GM19043 (cell line): ENCODE results near the gene FPR3.
"Not testable (repeated sequence)": the region's sequence is repeated elsewhere in the genome, so short reads cannot be mapped to it uniquely, and the experiment has no call there.

Experiments used
- ATAC-seq: cut with Tn5 transposase; IDR thresholded peaks from one replicate; pipeline ENCODE4 v1.9.1; 2021; ENCODE audit warnings: low read depth; ENCODE audit not compliant: unreplicated experiment

FPR3 gene, protein sequence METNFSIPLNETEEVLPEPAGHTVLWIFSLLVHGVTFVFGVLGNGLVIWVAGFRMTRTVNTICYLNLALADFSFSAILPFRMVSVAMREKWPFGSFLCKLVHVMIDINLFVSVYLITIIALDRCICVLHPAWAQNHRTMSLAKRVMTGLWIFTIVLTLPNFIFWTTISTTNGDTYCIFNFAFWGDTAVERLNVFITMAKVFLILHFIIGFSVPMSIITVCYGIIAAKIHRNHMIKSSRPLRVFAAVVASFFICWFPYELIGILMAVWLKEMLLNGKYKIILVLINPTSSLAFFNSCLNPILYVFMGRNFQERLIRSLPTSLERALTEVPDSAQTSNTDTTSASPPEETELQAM

DNA sequence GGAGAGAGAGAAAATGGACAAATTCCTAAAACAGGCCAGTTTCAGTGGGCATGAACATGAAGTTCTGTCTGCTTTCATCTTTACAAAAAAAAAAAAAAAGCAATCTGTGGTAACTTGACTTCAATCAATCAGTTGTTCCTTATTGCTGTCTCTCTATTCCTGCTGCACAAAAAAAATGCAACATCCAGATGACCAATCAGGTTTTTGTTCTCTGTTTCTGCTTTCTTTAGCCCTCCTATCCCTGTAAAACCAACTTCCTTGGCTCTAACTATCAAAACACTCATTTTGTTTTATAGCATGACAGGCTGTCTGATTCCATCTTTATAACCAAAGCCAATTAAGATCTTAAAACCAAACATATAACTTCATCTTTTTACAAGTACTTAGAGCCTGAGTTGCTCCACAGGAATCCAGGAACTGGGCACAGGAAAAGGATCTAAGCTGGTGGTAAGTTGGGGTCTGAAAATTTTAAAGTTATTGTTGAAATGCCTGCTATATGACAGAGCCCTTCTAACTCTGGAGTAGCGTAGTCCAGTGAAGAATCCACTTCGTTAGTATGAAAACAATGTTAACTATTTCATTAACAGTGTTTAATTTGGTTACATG, at the start of gene FPR3:
FPR3 (plus strand) TSS at position 273 of the 606 bp plus-strand sequence. CDS start 28,592 bp downstream, outside the sequence.
- no peak for ATAC-seq

DNA sequence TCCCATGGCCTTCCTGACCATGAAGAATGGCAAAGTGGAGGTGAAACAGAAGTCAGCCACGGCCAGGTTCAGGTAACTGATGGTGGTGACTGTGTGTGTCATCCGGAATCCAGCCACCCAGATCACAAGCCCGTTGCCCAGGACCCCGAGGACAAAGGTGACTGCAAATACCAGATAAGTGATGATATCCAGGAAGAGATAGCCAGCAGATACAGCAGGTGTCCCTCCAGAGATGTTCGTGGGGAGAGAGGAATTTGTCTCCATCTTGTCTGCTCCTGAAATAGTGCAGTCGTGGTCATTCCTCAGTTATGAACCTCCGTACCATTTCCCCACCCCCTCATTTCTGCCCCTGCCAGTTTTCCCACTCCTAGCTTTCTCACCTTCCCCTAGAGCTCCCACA, 48.2 kb upstream of the FPR3 start:
- ATAC-seq, result no peak

DNA sequence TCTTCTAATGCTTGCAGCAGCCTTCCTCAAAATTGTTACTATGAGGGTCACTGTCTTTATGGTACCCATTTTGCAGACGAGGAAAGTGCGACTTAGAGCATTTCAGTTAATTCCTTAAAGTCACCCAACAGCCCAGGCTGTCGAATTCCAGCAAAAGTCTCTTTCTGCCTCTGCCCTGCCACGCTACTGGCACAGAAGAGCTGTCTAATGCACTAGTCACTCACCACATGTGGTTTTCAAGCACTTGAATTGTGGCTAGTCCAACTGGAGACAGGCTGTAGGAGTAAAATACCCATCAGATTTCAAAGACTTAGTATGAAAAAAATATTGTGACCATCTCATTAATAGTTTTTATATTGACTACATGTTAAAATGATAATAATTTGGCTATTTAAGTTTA, 45.0 kb upstream of the FPR3 start:
- no peak for ATAC-seq

DNA sequence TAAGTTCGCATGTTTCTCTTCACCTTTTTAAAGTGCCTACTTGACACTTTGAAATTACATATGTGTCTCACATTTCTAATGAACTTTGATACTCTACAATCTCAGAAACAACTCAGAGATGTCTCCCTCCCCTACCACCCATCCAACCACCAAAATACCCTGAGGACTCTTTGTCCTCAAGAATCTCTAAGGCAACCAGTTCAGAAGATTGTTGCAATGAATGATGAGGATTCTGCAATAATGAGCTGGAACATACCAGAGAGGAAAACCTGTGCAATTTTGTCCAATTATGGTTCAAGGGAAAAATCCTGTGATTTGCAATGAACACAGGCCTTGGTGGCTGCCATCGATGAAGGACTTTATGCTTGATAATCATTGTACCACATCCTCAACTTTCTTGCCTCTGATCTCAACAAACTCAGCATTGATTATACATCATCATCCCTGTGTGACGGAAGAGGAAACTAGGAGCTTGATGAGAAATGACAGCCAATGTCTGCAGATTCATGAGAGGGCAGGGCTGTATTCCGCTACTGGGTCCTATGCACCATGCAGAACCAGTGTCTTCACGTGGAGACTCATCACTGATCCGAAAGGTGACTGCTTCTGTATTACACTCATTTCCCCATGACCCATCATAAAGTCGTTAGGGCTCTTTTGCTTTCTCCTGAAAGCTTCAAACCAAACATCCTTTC, 44.4 kb upstream of the FPR3 start:
- no peak for ATAC-seq

DNA sequence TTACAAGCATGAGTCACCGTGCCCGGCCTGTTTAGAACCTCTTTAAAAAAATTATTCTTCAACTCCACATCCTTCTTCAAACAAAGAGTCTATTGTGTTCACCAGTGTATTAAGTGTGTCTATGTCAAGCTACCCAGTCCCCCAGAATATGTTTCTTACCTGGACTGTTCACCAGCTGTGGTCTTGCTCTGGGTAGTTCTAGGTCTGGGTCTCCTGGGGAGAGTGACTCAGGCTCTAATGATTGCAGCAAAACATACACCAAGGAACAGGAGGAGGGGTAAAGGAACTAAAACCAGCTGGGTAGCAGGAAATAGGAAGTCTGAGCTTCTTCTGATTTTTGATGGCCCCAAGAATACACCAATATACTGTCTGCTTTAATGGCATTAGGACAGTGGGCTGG, 43.3 kb upstream of the FPR3 start, which contains the start of gene FPR1:
FPR1 (minus strand) TSS at position 224 of the 400 bp plus-strand sequence. CDS start 4,884 bp downstream, outside the sequence.
- ATAC-seq, result no peak

DNA sequence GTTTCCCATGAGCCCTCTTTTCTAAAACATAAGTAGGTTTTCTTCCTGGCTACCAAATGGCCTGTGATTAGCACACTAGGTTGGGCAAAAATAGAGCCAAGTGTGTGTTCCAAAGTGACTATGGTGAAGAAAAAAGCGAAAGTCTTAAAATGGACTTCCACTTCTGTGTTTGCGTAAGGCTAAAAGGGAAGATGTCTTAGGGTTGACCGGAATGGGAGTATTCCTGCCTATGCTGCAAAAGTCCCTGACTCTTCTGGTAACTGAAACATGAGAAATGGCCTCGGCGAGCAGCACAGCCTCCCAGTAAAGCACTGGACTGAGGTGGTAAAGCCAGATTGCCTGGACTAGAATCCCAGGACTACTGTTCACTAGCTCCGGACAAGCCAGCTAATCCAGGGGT, 40.8 kb upstream of the FPR3 start:
- no peak for ATAC-seq

DNA sequence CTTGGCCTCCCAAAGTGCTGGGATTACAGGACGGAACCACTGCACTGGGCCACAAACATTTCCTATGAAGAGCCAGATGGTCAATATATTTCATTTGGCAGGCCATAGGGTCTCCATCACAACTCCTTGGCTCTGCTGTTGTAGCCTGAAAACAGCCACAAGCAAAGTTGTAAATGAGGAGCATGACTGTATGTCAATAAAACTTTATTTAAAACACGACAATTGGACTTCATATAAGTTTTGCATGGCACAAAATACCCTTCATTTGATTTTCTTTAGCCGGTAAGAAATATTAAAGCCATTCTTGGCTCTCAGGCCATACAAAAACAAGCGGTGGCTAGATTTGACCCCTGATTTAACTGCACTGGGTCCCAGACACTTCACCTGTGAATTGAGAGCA, 40.2 kb upstream of the FPR3 start:
- ATAC-seq, result no peak

DNA sequence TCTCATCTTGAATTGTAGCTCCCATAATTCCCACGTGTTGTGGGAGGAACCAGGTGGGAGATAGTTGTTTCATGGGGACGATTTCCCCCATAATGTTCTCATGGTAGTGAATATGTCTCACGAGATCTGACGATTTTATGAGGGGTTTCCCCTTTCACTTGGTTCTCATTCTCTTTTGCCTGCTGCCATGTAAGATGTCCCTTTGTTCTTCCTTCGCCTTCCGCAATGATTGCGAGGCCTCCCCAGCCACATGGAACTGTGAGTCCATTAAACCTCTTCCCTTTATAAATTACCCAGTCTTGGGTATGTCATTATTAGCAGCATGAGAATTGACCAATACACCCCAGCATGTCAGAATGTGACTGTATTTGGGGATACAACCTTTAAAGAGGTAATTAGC, 39.4 kb upstream of the FPR3 start:
- no peak for ATAC-seq

DNA sequence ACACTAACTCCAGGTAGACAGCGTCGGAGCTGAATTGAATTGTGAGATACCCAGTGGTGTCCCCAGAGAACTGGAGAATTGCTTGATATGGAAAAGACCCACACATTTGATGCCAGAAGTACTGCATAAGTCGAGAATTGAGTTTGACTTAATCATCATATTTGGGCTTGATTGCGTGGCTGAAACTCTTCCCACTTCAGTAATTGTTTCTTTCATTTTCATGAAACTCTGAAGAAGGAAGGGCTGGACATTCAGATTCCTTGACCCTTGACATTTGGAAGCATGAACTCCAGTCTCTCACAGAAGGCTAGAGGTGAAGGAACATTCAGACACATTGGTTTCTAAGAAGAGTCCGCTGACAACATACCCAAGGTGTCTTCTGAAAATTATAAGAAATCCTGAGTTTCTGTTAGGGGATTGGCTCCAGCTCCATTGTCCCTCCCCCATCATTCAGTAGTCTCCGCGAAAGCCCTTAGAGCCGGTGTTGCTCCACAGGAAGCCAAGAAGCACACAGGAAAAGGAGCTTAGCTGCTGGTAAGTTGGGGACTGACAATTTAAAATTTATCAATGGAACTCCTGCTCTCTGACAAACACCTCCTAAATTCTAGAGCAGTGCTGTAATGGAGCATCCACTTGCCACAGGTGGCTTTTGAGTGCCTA, 34.1 kb upstream of the FPR3 start, which contains the start of gene FPR2:
FPR2 (plus strand) TSS at position 484 of the 660 bp plus-strand sequence. CDS start 7,479 bp downstream, outside the sequence.
- no peak for ATAC-seq

DNA sequence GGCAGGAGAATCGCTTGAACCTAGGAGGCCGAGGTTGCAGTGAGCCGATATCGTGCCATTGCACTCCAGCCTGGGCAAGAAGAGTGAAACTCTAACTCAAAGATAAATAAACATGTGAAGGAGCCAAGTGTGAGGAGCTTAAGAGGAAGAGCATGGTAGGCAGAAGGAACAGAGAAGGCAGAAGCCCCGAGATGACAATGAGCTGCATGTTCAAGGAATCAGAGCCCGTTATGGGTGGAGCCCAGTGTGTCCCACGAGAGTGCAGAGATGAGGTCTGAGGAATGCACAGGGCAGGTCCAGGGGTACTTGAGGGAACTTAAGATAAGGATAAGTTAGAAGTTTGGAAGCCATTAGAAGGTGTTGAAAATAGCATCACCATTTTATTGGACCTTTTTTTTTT, 33.3 kb upstream of the FPR3 start:
- ATAC-seq, result no peak

DNA sequence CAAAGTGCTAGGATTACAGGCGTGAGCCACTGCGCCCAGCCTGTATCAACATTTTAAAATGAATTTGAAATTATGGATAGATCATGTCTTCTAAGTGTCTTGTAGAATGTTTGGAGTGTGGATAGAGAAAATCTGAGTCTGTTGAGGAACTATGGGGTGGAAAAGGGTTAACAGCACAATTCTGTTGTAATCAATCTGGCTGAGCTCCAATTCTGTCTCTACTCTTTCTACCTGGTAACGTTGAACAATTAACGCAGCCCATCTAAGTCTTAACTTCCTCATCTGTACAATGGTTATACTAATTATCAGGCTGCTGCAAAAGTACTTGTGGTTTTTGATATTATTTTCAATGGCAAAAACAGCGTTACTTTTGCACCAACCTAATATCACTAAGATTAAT, 29.9 kb upstream of the FPR3 start:
- ATAC-seq, result no peak

DNA sequence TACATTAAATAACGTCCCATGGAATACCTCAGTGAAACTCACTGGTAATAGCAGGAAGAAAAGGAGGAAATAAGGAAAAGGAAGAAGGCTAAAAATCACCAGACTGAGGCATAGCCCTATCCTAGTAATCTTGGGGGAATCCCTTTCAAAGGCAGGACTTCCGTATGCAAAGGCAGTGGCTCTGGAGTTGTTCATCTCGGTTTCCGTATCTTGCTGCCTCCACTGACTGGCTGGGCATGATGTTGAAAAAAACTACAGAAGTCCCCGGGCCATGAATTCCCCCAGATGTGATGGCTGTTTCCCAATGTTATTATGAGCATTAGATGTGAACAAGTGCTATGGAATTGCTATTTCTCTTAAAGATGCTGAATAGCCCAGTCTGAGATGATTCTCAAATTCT, 28.5 kb upstream of the FPR3 start:
- no peak for ATAC-seq

DNA sequence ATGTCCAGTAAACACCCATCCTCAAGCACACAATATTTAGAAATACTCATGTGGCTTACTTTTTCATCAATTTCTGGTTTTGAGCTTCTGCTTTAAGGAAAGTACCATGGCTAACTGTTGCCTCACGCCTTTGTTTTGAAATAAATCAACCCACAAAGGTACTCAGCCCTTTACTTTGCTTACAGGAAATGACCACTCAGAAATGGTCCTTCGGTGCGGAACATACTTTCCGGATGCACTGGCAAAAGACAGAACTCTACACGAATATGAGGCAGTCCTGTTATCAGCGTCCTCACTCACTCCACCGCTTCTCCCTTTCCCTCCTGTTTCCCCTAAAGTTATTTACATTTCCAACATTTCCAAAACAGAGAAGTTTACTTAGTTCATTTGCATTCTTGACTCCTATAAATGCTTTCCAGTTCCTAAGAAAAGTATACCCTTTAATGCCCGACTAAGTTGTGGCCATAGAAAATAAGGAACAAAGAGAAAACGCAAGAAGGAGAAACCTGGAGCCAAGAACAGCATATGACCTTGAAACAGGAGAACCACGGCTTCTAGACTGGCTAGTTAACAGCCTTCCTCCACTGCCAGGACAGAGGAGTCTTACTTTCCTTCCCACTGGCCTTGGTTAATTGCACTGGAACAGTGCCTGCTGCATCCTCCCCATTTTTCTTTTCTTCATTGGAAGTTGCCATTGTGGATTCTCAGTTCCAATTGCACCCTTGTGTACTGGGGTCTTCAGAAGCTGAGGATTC, 23.4 kb upstream of the FPR3 start:
- no peak for ATAC-seq

DNA sequence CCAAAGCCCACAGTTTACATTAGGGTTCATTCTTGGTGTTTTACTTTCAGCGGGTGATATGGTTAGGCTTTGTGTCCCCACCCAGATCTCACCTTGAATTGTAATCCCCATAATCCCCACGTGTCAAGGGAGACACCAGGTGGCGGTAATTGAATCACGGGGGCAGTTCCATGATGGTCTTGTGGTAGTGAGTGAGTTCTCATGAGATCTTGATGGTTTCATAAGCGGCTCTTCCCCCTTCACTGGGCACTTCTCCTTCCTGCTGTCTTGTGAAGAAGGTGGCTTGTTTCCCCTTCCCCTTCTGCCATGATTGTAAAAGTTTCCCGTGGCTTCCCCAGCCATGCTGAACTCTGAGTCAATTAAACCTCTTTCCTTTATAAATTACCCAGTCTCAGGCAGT, 22.0 kb upstream of the FPR3 start:
- ATAC-seq, result no peak

DNA sequence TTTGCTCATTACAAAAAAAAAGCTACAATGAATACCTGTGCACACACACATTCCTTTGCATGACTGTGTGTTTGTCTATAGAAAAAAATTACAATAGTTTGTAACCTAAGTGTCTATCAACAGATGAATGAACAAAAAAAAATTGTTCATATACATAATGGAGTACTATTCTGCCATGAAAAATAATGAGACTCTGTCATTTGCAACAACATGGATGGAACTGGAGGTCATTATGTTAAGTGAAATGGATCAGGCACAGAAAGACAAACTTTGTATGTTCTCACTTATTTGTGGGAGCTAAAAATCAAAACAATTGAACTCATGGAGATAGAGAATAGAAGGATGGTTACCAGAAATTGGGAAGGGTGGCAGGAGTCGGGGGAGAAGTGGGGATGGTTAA, 18.4 kb upstream of the FPR3 start:
- not testable (repeated sequence) for ATAC-seq

DNA sequence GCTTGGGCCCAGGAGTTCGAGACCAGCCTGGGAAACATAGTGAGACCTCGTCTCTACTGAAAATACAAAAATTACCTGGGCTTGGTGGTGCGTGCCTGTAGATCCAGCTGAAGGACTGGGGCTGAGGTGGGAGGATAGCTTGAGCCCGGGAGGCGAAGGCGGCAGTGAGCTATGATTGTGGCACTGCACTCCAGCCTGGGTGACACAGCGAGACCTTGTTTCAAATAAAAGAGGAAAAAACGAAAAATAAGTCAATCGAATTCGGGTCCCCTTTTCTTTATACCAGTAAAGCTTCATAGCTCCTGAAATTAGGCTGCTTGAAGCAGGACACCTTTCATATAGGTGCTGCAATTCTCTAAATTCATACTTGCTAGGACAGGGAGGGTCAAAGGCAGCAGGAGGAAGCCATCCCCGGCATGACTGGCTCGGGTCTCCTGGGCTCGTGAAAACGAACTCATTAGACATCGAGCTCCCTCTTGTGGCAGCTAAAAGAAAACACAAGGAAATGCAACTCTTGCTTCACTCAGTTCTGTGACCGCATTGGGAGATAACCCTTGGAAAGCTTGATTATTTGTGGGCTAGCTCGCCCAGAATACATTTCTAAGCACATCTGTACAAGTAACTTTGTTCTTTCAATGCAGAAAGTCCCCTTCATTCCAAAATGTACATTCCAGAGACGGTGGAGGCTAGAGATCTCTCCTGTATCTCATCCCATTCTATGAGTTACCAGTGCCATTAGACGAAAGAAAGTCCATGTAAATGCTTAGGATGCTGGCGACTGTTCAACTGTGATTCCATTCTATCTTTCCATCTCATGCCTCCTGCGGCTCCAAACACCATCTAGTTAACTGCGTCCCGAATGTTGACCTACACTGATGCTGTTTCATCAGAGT, 17.1 kb upstream of the FPR3 start:
- no peak for ATAC-seq

DNA sequence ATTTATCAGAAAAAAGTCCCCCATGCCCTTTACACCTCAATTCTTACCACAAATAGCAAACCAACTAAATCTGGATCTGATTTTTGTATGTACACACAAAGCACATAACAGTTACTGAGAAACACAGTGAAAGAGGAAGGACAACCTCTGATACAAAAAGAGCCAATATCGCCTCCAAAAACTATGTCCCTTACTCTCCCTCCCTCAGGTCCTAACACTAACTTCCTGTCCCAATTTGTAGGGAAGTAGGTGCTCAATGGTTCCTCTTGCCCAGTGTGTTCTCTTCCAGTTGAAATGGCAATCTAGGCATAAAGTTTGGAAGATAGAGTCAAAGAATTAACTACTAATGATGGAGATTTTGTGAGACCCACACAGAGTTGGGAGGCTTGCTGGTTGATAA, 15.8 kb upstream of the FPR3 start:
- no peak for ATAC-seq

DNA sequence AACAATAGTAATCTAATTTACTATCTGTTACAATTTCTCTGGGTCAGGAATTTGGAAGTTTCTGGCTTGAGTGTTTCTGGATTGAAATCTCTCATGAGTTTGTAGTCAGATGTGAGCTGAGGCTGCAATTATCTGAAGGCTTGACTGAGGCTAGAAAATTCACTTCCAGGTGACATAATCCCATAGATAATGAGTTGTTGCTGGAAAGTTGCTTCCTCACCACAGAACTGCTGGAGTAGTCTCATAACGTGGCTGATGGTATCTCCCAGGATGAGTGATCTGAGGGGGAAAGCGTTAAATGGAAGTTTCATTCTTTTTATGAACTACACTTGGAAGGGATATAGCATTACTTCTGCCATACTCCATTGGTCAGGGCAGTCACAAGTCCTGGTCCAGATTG, 15.3 kb upstream of the FPR3 start:
- no peak for ATAC-seq

DNA sequence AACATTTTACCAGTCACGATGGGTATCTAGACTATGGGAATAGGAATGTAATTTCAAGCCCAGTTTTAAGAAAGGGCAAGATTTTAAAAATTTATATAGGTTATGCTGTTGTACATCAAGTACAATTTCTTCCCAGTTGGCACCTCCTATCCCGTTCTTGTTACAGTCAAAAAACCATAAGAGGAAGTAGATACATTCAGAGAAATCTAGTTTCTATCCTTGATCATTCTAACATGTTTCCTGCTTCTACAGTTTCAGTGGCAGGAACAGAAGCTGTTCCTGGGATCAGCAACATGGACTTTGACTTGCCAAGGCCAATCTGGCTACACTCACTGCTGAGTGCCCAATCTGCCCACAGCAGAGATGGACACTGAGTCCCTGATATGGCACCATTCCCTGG, 14.7 kb upstream of the FPR3 start:
- ATAC-seq, result no peak
